ENCODE measurements around the gene DDAH1.

Gene DDAH1

GRCh38 chr1:85437139-85437538 is 27.8 kb downstream of the DDAH1 start:
- DNase-seq: no peak

DNA sequence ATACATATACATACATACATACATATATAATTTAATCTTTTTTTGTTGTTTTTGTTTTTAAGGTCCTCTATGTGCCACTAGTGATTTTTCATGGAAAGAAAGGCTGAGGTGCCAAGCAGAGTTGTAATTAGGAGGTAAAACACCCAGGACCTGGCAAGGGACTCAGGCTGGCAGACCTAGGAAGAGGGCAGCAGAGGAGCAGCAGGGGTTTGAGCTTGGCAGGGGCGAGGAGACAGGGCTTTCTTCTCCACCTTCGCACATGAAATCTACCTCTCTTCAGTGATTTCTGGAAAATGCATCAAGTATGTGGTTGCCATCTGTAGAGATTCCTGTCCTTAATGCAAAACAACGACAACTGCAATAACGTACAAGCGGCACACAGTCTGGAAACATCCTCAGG is 31.9 kb downstream of the DDAH1 start:
- no peak for DNase-seq

GRCh38 chr1:85428471-85429089 is 36.4 kb downstream of the DDAH1 start:
- no peak for DNase-seq

DNA sequence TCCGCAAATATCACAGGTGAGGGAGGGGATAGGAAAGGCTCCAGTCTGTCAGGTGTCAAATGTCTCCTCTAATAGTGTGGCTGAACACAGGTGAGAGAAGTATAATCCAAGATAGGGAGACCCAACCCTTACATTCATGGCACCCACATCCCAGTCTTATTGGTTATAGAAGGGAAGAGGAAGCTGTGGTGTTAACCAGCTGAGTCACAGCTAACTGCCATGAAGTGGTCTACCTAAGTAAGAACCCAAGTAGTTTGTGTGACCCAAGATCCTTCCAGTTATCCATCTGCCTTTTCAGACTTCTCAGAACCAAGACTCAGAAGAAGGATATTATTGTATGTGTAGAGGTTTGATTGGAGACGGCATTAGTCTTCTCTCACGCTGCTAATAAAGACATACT is 37.1 kb downstream of the DDAH1 start:
- no peak for DNase-seq

GRCh38 chr1:85427331-85427730 is 37.6 kb downstream of the DDAH1 start:
- DNase-seq: no peak

DNA sequence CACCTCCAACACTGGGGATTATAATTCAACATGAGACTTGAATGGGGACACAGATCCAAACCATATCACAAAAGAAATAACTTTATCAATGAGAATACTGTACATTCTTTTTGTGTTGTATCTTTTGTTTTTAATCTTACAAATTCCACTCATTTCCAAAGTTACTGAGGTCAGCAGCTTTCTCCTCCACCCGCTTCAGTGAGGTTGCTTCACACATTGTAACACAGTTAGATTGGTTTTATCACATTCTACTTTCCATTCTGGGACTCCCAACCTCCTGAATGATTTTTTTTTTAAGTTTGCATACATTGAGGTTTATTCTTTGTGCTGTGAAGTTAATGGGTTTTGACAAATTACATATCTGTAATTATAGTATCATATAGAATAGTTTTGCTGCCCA is 43.8 kb downstream of the DDAH1 start:
- DNase-seq: no peak

- DNase-seq: no peak
Observed at GRCh38 chr1:85420199-85420598, 44.8 kb downstream of the DDAH1 start.

GRCh38 chr1:85417876-85418275 is 47.1 kb downstream of the DDAH1 start:
- DNase-seq: no peak

- DNase-seq: no peak
Observed at GRCh38 chr1:85417017-85417416, 47.9 kb downstream of the DDAH1 start.

- no peak for DNase-seq
Observed at GRCh38 chr1:85413169-85413568, 51.8 kb downstream of the DDAH1 start.

- DNase-seq: no peak
Observed at GRCh38 chr1:85411567-85412305, 53.2 kb downstream of the DDAH1 start.

- DNase-seq: no peak
Observed at GRCh38 chr1:85409516-85409915, 55.4 kb downstream of the DDAH1 start.

- no peak for DNase-seq
Observed at GRCh38 chr1:85407746-85408377, 57.1 kb downstream of the DDAH1 start.

GRCh38 chr1:85406887-85407533 is 57.9 kb downstream of the DDAH1 start:
- no peak for DNase-seq

DNA sequence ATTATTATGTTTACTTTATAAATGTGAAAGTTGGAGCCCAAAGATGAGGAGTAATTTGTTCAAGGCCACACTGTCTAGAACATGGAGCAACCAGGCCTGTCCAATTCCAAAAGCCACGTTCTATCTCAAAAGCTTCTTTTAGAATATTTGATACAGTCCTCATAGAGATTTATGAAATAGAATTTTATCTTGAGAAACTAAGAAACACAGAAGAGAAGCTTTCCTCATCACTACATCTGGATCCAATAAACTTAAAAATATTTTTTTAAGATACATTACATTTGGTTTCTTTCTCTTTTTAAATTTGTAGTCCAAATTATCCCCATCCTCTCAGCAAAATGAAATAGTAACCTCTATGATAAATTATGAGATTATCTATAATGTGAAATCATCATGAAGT is 58.9 kb downstream of the DDAH1 start:
- no peak for DNase-seq

DNA sequence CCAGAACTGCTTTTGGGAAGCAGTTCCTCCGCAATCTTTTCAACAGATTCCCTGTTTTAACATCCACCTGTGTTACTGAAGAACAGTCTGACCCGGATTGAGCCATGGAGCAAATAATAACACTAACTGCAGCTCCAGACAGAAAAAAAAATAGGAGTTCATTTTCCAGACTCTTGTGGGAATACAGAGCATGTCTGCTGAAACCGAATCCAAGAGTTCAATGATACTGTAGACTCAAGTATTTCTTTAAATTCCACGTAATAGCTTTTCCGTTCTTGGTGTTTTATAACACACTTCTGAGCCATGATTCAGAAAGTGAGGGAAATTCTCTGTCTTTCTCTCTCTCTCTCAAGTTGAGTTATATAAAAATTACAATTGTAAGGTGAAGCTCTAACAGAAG is 60.6 kb downstream of the DDAH1 start:
- DNase-seq: no peak

- no peak for DNase-seq
Observed at GRCh38 chr1:85398391-85399064, 66.4 kb downstream of the DDAH1 start.

- DNase-seq: no peak
Observed at GRCh38 chr1:85397490-85398032, 67.4 kb downstream of the DDAH1 start.

DNA sequence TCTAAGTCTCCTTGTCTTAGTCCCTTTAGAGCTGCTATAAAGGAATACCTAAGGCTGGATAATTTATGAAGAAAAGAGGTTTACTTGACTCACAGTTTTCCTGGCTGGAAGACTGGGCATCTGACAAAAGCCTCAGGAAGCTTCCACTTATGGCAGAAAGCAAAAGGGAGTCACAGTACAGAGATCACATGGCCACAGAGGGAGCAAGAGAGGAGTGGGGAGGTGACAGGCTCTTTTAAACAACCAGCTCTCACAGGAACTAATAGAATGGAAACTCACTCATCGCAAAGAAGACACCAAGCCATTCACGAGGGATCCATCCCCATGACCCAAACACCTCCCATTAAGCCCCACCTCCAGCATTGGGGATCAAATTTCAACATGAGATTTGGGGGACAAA is 68.8 kb downstream of the DDAH1 start:
- no peak for DNase-seq

- DNase-seq: no peak
Observed at GRCh38 chr1:85394130-85394529, 70.8 kb downstream of the DDAH1 start.

DNA sequence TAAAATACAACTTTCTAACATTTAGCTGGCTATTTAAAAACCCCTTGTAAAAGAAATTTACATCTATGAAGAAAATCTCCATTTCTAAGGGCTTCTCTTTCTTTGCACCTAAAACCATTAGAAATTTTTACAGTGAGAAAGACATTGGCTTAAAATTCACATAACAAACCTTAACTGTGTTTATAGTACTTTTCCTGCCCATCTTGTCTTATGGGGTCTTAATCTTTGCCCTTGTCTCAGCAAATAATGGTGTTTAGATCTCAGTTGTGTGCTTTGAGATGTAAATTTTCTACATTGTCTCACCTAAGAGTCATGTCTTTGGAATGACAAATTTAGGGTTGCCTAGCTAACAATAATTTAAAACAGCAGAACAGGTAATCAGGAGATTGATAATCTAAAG is 71.5 kb downstream of the DDAH1 start:
- DNase-seq: no peak

- DNase-seq: no peak
Observed at GRCh38 chr1:85388416-85388815, 76.5 kb downstream of the DDAH1 start.

GRCh38 chr1:85387781-85388180 is 77.2 kb downstream of the DDAH1 start:
- no peak for DNase-seq

Data from activated T-cell treated with anti-CD3 and anti-CD28 coated beads, Interleukin-2, amount 50 U/mL, for 48 hours (primary cell).